HG03060 (cell line): Measurements from ENCODE around the gene EPSTI1.
"Not testable (repeated sequence)": the region's sequence is repeated elsewhere in the genome, so short reads cannot be mapped to it uniquely, and the experiment has no call there.

Experiments used
- ATAC-seq: cut with Tn5 transposase; IDR thresholded peaks from one replicate; pipeline ENCODE4 v1.9.1; 2021; ENCODE audit warnings: low read depth, moderate number of reproducible peaks; ENCODE audit not compliant: unreplicated experiment

The EPSTI1 gene

GRCh38 chr13:42862370-42862769 lies 129.7 kb downstream of the EPSTI1 start:
- ATAC-seq: not testable (repeated sequence)

GRCh38 chr13:42860485-42860884 lies 131.6 kb downstream of the EPSTI1 start:
- no peak for ATAC-seq

DNA sequence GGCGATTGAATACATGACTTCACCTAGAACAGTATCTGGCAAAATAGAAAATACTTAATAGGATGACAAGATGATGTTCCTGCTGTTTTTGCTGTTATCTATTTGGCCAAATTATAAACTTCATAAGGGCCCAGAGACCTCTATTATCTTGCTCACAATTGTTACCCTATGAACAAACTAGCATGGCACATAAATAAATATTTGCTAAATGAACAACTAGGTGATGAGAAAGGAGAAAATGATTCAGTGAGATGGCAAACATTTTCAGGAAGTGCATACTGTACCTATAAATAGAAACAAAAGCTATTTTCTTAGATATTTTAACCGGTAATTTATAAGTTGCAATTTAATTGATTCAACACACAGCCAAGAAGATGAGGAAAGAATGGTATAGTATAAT lies 132.3 kb downstream of the EPSTI1 start:
- ATAC-seq: no peak

DNA sequence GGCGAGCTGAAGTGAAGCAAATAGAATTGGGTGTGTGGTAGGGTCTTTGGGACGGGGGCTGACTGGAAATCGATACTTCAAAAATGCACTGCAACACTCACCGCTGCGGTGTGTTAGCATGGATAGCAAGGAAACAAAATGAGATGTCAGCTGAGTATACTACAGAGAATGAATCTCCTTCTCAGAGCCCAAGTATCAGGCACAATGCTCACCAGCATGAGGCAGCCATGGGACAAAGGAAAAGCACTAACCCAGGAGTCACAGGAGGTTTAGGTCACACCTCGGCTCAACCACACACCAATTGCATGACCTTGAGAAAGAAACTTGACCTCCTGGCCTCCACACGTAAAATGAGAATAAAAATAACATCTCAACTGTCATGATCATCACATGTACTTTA lies 136.6 kb downstream of the EPSTI1 start:
- no peak for ATAC-seq

DNA sequence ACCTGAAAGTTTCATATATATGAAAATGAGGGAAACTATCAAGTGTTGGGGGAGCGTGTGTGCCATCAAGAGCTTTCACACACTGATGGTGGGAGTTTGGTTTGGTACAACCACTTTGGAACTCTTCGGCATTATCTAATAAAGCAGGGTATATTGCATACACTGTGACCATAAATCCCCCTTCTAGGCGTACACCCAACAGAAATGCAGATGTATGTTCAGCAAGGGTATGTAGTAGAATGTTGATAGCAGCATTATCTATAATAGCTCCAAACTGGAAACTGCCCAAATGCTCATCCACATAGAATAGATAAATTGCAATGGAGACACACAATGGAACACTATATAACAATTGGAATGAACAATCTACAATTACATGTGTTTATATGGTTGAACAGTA lies 139.9 kb downstream of the EPSTI1 start:
- ATAC-seq: no peak

DNA sequence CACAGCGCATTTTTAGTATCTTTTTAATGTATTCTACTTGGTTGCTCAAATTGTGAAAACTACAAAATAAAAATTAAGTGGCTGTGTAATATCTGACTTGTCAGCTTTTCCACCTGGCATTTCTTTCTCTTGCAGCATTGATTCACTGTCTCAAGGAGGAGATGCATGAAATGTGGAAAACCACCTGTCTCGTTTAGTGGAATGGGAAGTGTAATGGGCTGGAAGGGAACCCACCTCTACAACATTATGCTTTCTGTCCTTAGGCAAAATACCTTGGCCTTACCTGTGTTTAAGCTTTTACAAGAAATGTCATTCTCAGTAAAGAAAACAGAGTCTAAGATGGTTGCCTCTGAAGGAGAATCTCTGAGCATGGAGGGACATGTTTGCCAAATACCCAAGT lies 142.8 kb downstream of the EPSTI1 start:
- no peak for ATAC-seq

DNA sequence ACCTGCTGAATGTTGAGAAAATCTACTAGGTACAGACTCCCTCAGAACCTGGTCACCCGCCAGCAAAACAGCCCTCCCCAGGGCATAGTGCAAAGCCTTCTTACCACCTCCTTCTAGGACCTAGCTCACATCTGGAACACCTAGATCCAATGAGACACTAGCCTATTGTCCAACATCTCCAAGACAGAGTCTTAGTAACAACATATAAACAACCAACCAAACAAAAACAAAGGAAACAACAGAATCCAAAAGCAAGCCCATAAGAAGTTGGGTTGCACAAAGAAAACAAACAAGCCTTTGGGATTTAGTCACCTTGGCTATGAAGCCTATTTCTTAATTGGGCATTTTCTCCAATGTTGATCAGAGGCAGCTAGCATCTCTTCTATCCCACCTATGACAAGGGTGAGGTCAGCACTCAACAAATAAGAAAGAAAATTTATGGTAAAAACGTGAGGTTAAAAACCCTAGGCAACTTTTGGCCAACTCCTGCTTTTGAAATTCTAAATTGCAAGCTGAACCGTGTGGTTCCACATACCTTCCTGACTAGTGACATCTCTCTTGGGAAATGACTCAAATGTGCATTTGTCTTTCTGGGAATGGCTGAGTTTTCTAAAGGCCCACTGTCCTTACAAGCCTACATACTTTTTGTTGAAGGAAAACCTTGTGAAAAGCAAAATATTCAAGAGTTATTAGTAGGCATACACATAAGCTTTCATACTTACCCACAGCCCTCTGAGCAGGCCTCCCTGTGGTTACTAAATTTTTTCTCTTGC lies 144.0 kb downstream of the EPSTI1 start:
- ATAC-seq: no peak

DNA sequence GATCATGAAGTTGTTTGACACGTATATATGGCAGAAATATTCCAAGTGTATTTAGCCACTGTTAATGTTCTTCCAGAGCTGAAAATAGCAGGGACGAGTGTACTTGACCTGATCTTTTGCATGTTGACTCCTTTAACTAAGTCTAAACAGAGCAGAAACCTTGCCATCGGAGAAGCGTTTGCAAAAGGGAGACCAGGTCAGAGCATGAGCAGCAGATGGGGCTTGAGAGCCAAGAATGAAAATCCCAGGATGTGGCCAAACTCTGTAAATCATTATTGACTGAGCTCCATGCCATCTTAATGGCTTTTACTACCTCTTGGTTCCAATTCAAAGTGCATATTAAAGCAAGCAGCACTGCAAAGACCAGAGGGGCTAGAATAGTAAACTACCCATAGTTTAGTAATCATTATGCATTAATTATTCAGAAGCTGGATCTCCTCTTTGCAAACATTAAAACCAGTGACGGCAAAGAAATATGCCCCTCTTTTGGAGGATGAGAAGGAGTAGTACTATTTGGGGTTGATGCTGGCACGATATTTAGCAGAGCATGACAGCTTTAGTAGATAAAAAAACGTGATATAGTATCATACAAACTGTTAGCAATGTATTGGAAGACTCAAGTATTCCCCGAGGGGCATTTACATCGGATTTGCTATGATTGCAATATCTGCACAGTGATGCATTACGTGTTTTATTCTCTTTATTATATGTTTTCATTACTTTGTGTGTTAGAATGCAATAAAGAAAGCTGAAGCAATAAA lies 154.9 kb downstream of the EPSTI1 start:
- ATAC-seq: no peak
